NCI-H345 treated with DMSO at 0.1 percent for 48 hours (cell line): ENCODE measurements around the gene H6PD.

Experiments
- DNase-seq: peaks from one replicate; lab custom pipeline; 2025; ENCODE audit not compliant: unreplicated experiment; lab: John Stamatoyannopoulos, UW

Gene H6PD

DNA sequence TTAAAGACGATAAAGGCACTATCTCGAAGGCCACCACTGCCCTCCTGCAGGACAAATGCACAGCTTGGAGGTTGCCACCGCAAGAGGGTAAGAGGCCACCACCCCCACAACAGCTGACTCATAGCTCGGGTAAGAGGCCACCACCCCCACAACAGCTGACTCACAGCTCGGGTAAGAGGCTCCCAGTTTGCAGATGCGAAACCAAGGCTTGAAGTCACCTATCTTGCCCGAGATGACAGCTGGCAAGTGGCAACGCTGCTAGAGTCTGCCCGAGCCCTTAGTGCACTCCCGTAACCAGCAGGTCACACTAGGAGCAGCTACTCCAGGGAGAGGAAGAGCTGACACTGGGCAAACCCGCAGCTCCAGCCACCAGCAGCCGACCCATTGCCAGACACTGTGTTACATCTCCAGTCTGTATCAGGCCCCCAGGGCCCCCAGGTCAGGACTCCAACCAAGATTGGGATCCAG lies 41.0 kb downstream of the H6PD start:
- no peak for DNase-seq

DNA sequence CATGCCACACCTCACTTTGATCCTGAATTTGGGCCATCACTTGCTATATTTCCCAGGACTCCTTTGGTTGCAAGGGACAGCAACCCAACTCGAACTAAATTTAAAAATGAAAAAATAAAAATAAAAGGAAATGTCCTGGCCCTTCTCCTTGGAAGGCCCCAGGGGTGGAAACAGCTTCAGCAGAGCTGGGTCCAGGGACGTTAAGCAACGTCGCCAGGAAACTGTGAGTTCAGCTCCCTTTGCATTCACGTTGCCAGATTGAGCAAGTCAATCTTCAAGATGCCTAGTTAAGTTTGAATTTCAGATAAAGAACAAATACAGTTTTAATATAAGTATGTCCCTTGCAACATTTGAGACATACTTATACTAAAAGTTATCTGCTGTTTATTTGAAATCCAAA lies 43.5 kb downstream of the H6PD start:
- no peak for DNase-seq

DNA sequence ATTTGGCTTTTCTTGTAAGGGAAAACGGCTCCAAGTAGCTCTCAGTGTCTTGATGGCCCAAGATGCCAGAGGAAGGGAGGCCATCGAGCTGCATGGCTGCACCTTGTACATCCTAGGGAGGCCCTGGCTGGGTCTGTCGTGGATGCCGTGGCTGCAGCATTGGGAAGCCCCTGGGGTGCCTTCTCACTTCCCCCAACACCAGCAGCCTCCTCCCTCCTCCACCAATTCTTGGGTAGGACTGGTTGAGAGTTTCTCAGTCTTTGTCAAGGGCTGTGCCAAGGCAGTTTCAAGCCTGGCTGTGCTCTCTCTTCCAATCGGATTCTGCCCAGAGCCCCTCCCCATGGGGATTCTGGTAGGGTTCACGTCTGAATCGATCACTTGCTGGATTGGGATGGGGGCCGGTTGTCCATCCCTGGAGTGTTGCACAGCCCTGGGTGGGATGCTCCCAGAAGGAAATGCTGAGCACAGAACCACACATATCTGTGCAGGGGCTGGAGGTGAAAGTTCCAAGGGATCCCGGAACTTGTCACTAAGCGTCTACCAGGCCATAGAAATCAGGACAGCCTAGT lies 44.1 kb downstream of the H6PD start:
- no peak for DNase-seq

DNA sequence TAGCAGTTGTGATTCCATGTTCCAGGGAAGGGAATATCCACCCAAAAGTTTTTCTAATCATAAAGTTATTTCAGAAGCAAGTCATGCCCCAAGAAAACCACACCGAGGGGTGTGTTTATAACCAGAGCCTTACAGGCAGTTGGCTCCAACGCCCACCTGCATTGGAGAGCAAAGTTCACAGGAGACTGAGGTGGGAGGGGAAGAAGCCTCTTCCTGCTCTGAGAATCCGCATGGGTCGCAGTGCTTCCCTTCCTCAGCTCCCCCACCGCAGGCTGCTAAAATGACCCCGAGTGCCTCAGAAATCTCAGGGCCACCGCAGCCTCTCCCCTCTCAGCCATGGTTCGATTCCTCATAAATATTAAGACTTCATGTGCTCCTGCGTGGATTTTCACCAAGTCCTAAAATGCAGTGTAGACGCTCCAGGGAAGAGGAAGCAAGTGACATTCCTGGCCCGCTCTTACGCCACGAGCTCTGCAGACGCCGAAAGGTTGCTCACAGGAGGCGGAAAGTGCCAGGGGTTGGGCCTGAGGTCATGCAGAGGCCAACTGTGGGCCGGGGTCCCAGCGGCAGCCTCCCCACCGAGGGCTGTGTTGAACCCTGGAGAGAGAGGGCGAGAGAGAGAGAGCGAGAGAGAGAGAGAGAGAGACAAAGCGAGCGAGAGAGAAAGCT lies 44.7 kb downstream of the H6PD start:
- no peak for DNase-seq

DNA sequence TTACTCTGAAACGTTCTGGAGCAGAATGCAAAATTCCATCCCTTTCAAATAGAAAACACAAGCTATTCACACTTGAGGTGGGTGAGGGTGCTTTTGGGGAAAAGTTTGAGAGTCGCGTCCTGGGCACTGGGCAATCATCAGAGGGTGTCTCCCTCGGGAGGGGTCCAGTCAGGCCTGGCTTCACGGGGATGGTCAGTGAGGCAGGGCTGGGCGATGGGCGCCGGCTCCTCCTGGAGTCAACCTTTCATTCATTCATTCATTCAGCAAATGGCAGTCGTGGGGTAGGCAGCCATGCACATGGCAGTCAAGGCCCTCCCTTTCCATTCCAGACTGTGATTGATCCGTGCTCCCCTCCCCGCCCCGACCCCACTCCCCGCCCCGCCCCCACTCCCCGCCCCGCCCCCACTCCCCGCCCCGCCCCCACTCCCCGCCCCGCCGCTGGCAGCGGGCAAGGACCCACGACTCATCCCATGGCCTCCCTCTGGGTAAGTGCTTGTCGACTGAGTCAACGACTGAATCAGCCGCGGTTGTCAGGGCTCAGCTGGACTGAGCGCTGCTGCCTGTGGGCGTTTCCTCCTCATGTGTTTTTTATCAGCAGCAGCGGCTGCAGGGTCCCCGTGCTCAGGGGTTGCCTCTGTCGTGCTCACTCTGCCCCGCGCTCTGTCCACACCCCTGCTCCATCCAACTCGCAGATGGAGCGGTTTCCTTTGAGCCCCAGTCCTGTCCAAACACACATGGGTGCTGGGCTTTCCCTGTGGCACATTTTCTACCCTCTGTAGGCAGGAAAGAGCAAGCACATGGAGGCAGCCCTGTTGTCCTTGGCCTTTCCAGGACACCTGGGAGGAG lies 45.7 kb downstream of the H6PD start:
- no peak for DNase-seq

DNA sequence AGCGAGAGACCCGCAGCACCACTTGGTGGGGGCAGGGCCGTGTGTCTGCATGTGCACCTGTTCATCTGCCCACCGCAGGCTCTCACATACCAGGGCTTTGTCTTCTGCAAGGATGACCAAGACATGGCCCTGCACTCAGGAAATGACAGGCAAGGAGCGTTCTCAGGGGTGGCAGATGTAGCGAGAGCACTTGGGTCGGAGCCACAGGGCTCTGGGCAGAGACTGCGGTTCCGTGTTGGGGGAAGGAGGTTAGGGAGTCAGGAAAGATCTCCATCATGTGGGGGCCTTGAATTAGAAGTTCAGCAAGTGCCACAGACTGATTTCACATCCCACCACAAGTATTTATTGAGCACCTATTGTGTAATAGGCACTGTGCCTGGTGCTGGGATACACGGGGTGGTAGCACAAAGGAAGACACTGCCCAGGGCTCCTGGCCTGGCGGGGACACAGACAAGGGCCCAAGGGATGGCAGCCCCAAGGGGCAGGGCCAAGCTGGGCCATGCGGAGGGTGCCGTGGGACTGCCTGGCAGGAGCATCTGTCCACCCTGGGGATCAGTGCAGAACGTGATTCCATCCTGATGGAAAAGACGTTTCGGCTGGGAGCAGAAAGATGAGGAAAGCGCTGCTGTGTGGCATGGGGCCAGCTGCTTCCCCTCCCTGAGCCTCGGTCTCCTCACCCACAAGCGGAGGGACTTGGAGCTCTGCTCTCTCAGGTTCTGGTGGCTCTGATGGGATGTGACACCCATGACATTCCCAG lies 46.7 kb downstream of the H6PD start:
- DNase-seq, result no peak

DNA sequence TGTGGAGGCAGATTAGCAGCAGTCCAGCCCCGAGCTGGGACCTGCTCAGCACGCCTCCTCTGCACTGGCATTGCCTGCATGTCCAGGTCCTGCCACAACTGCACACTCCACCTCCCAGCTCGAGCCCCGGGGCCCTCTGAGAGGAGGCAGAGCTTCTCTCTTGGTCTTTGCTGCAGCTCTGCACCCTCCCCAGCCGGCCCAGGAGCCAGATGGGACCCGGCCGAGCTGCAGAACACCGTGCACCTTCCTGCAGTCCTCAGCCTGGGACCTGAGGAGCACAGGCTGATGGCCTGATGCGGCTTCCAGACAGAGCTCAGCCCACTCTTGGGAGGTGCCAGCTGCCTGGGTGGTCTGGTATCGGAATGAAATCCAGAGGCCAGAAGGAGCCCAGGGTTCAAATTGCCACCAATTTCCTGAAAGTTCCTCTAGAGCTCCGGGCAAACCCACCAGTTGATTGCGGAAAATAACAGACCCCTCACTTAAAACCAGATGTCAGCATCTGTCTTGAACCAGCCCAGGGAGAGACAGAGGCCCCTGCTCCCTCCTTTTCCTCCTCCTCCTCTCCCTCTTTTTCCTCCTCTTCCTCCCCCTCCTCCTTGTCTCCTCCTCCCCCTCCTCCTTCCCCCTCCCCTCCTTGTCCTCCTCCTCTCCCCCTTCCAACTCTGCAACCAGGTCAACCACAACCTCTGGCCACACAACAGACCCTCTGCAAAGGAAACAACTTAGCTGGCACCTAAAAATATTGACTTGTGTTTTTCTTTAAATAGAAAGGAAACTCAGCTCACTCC lies 47.5 kb downstream of the H6PD start:
- no peak for DNase-seq

DNA sequence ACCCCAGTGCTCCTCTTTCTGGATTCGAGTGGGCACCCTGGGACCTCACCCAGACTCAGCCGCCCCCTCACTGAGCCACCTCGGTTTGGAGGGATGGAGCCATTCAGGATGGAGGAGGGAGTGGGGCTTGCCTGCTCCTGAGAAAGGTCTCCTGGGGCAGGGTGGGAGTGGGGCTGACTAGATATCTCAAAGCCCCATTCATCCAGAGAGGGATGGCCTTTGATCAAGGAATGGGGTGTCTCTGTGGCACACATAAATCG lies 48.1 kb downstream of the H6PD start:
- DNase-seq, result no peak

DNA sequence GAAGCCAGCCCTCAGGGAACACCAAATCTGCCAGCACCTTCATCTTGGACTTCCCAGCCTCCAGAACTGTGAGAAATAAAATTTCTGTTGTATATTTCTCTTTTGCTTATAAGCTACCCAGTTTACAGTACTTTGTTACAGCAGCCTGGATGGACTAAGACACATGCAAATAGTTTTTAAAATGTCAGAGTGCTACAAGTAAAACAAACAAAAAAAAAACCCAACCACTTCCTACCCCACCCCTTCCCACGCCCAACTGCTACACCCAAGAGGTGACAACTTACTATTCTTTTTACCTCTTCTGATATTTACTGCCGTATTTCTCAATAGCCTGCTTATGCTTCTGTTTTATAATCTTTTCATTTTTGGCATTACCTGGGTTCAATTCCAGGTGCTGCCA lies 49.5 kb downstream of the H6PD start:
- DNase-seq, result no peak

DNA sequence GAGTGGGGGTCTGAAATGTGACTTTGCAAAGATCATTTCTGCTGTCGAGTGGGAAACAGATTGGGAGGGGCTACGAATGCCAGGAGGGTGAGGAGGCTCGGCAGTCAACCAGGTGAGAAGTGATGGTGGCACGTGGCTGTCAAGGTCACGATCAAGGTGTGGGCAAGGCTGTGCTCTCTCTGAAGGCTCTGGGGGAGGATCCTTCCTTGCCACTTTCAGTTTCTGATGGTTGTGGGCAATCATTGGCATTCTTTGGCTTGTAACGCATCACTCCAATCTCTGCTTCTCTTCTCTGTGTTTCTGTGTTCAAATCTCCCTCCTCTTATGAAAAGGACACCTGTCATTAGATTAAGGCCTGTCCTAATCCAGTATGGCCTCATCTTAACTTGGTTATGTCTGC lies 52.0 kb downstream of the H6PD start:
- no peak for DNase-seq

DNA sequence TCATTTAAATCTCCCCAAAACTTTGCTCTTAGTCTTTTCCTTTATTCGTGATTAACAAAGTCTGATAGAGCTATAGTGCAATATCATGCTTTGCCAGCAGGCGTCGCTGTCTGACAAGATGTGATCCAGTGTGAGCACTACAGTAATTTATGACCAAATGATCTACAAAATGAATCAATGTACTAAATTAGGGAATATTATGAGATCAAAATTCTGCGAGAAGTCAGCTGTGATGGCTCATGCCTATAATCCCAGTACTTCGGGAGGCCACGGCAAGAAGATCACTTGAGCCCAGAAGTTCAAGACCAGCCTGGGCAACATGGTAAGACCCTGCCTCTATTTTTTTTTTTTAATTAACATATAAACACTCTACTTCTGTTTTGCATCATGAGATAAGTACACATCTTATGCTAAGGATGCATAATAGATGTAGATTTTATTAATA lies 54.5 kb downstream of the H6PD start:
- no peak for DNase-seq

DNA sequence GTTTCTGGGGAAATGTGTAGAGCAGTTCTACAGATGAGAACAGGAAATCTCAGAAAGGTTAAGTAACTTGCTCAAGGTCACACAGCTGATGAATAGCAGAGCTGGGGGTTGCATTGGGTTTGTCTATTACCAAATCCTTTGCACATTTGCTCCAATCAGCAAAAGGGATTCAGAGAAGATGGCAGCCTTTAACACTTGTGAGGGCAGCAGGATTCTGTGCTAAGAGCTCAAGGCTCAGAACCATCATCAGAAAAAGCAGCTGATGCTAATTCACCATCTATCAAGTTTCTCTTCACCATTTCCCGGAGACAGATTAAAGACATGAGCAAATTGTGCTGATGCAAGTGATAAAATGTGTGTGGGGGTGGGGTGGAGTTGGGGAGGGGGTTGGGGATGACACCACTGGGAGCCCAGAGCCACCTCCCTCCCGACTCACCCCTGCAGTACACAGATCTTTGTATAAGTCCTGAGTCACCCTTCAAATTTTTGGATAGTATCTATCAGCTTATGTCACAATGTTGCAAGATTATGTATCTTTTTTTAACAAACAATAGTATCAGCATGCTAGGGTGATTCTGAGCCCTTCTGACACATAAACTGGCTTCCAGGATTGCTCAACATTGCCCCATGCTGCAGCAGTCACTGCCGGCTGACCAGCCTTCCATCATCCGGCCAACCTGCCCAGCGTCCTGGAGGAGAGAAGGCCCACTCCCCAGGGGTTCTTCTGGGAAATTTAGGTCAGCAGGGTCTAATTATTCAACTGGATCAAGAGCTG lies 55.3 kb downstream of the H6PD start:
- no peak for DNase-seq

DNA sequence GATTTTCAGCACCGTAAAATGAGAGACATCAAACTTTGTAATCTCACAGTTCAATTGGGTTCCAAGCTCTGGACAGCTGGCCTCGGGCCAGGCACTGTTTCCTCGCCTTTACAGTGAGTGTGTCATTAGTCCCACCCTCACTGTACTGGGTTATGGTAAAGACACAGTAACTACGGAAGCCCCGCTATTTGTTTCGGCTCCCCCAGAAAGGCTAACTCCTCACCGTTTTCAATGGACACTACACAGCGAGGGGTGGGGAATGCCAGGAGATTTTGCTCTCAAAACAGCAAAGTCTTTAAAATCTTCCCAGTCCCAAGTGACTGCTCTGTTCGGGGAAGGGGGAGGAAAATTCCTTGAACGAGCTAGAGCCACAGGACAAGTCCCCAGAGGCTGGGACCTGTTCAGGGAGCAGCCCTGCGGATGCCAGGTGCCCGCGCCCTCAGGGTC lies 57.4 kb downstream of the H6PD start:
- no peak for DNase-seq

DNA sequence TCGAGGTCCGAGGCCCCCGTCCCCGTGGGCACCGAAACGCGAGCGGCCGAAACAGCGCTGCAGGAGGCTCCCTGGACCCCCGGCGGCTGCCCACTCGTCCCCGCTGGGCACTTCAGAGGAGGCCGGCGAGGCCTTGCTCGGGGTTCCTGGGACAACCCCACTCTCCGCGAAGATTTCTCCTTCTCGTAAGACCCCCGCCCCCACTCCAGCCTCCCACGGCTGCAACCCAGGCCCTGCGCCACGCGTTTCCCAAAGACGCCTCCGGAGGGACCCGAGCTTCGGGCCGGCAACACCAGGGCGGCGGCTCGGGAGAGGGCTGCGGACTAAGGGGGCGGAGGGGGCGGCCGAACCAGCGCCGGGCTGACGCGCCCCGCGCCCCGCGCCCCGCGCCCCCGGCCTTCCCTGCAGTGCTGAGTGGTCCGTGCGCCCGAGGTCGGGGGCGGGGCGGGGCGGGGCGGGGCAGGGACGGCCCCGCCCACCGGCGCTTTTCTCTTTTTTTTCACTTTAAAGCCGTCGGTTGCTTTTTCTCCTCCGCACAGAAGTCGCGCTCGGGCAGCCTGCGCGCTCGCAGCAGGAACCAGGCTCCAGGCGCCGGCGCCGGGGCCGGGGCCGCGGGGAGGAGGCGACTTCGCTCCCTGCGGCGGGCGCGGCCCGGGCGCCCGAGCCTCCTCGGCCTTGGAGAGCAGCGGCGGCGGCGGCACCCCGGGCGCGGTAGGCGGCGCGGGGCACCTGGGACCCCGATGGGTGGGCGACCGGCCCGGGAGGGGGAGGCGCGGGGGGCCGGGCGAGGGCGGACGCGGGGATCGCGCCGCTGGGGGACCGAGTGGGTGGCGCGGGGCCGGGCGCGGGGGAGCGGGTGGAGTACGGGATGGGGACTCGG lies 58.0 kb downstream of the H6PD start, which contains the start of gene SPSB1:
Gene SPSB1, plus strand, starts transcription at position 534 of the 880 bp plus-strand sequence. CDS start 62,998 bp downstream, outside the sequence.
- DNase-seq, result peak; percentile 46

DNA sequence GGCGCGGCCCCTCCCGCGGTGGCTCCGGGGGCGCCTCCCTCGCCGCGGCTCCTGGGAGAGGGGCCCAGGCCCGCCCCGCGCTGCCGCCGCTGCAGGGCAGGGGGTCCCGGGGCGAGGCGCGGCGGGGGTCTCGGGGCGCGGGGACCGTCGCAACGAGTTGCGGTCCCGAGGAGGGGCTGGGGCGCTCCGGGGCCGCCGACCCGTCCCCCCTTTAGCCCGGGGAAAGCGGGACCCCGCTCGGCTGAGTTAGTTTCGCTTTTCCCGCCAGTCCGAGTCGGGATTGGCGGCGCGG lies 58.6 kb downstream of the H6PD start:
- no peak for DNase-seq

DNA sequence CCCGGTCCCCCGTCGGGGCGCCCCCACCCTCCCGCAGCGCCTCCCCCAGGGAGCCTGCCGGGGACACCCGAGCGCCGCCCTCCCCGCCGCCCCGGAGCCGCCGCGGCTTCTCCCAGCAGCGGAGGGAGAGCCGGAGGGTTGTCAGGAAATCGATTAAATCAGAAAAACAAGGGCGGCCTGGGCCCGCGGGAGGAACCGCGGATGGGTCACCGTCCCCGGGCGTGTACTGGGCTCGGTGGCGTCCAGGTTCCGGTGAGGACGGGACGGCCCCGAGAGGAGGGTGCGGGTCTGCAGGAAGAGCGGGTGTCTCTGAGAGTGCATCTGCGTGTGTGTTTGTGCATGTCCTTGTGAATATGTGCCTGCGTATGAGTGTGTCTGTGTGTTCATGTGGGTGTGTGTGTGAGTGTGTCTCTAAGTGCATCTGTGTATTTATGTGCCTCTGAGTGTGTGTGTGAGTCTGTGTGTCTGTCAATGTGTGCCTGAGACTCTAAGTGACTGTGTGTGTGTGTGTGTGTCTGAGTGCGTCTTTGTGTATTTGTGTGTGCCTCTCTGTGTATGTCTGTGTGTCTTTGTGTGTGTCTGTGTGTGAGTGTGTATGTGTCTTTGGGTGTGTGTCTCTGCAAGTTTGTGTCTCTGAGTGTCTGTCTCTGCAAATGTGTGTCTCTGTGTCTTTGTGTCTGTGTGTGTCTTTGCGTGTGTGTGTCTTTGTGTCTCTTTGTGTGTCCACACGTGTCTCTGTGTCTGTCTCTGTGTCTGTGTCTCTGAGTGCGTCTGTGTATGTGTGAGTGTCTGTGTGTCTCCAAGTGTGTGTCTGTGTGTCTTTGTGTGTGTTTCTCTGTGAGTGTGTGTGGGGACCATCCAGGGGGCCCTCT lies 59.2 kb downstream of the H6PD start:
- no peak for DNase-seq

DNA sequence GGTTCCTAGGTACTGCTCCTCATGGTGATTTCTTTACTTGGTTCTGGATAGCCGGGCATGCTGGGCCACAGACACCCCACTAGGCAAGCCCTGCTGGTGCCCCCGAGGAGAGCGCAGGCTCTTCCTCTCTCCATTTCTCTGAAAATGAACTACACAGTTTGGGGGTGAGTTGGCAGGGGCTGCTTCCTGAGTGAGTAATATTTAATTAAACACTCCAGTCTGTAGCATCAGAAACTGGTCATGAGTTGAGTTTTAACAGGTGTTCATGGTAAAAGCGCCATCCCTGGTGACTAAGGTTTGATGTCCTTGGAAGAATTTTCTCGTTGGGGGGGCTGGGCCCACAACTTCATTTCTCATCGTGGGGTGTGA lies 59.8 kb downstream of the H6PD start:
- no peak for DNase-seq

DNA sequence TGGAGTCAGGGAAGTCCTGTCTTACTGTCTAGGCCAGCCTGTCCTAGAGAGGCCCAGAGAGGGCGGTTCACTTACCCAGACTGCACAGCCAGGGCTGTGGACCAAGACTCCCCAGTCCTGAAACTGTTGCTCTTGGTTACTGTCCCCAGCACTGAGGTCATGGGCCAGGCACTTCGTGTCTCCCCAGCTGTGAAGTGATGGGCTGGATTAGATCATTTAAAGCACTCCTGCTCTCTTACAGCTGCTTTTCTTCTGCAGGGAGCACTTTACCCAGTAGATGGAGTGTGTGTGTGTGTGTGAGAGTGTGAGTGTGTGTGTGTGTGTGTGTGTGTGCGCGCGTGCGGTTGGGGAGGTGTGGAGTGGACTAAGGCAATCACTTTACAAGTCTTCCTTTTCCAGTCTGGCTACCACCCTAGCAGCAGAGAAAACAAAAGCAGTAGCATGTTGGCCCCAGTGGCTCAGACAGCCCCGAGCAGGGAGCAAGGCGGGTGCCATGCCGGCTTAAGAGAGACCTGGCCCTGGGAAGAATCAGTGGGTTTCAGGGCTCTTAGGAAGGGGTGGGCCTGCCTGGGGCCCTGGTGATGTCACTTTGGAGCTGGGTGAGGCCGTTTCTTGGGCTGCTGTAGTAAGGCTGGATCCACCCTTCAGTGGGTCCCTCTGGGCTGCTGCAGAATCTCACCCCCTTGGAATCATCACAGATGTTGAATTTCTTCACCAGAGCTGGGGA lies 60.5 kb downstream of the H6PD start:
- no peak for DNase-seq
